NCI-H524 (cell line): Measurements from ENCODE around the gene RECK.
A peak's percentile ranks its signal among the peaks of the same experiment; 100 is the strongest.
"Not testable (repeated sequence)": the region's sequence is repeated elsewhere in the genome, so short reads cannot be mapped to it uniquely, and the experiment has no call there.

Source experiments
- DNase-seq, 2 experiments: peaks; one replicate each; lab custom pipeline; 2025; lab: John Stamatoyannopoulos, UW

RECK gene

DNA sequence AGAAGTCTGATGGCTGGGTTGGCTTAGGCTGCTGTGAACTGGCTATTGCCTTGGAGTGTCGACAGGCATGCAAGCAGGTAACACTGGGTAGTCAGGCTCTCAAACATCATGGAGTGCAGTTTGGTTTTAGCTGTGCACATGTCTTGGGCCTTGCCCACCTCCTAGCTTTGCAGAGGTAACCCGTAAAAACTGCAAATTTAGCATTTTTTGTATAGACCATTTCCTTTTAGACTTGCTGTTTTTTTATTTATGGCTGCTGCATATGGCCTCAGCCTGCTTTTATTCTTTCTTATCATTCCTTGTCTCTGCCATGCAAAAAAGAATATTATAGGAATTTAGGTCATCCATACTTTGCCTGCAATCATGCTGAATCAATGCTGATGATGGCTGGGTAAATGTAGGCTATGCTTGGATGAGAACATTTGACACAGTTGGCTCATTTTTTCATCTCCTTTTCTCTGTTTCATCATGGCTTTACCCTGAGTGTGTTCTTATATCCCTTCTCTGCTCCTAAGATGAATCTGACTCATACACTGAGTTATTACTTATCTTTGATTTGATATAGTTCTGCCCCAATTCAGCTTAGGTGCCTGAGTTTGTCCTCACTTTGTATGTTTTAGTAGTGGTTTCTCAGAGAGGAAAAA is 27.2 kb downstream of the RECK start:
- no peak for DNase-seq

- no peak for DNase-seq
These were observed 27.8 kb downstream of the RECK start for GRCh38 chr9:36064448-36065037.

DNA sequence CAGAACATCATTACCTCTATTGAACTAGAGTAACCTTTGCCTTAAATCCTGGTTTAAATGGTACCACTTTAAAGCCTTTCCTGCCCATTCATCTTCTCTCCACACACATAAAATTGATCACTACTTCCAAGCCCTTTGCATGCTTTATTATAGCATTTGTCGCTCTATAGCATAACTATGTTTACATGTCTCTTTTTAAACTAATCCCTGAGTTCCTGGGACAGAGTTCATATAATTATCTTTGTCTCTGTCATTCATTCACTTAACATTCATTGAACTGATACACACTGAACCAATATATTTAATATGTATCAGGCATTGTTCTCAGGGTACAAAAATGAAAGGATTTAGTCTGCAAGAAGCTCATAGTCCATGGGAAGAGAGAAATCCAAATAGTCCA is 37.3 kb downstream of the RECK start:
- no peak for DNase-seq

- DNase-seq, result peak in 1 of 2 experiments; percentile 6
These were observed 38.3 kb downstream of the RECK start for GRCh38 chr9:36074870-36075532.

DNA sequence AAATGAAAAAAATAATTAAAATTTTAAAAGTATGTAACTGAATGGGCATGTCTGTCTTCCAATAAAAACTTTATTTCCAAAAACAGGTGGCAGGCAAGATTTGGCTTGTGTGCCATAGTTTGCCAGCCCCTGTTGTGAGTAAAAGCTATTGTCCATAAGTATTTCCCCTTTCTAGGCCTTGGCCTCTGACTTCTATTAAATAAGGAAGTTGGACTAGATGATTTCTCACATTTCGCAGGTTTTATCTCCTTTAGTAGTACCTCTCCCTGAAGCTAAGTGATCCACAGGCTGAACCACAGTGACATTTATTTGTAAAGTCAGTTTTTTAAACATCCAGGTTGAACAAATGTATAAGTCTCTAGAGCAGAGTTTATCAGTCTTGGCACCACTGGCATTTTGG is 41.3 kb downstream of the RECK start:
- DNase-seq, result no peak

- no peak for DNase-seq
These were observed 43.8 kb downstream of the RECK start for GRCh38 chr9:36080519-36080918.

DNA sequence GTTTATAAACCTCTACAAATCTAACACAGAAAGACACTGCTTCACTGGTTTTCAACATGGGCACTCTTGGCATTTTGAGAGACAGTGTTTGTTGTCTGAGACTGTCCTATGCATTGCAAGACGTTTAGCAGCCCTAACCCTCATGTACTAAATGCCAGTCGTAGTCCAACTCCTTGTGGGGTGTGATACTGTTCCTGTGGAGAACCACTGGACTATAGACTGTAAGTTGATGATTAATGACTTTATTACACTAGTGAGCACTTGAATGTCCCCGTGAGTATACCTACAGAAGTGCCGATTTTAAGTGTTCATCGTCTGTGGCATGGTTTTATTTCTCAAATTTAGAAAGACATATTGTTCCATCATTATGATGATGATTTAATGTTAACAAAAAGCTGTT is 46.2 kb downstream of the RECK start:
- no peak for DNase-seq

DNA sequence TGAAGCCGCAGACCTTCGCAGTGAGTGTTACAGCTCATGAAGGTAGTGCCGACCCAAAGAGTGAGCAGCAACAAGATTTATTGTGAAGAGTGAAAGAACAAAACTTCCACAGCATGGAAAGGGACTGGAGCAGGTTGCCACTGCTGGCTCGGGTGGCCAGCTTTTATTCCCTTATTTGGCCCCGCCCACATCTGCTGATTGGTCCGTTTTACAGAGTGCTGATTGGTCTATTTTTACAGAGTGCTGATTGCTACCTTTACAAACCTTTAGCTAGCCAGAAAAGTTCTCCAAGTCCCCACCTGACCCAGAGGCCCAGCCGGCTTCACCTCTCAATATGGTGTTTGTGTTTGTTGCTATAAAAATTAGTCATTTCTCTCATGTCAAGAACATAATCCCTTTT is 49.7 kb downstream of the RECK start:
- no peak for DNase-seq

- not testable (repeated sequence) for DNase-seq
These were observed 50.3 kb downstream of the RECK start for GRCh38 chr9:36087054-36087453.

DNA sequence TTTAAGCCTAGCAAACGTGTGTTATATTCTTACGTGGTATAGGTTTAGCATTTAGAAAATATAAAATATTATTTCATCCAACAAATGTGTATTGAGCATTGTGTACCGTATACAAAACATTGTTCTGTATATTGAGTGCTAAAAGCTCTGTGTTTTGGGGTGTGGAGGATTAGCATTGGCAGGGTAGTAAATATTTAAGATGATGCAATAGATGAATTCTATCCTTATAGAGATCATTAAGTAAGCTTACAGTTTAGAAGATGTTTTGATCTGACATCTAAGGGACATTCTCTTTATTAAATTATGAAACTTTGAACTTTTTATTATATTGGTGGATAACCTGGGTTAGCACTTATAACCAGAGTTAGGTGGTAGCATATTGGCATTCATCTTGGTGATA is 51.3 kb downstream of the RECK start:
- DNase-seq, result no peak

- no peak for DNase-seq
These were observed 54.6 kb downstream of the RECK start for GRCh38 chr9:36091026-36091953.

GRCh38 chr9:36092014-36092413 is 55.3 kb downstream of the RECK start:
- DNase-seq, result no peak

DNA sequence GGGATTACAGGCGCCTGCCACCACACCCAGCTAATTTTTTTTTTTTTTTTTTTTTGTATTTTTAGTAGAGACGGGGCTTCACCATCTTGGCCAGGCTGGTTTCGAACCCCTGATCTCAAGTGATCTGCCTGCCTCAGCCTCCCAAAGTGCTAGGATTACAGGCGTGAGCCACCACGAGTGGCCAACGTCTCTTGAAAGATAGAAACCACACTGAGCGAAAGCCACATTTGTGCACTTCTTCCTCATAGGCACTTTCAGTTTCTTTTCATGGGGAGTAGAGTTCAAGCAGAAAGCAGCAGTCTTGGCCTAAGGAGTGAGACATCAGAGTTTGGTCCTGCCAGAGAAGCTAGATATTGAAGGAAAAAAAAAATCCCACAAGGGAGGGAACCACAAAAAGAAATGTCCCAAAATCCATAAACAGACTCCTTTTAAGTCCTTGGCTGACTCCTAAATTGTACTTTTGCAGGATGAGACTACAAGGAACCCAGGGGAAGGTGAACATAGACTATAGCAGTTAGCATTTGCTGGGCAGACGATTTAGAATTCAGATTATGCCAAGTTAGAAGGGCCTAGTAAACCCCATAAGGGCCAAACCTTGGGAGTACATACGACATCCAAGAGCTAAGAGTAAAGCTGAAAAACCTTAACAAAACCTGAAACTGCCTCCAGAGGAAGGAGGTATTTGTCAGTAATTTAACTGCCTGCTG is 55.9 kb downstream of the RECK start:
- no peak for DNase-seq

GRCh38 chr9:36093384-36093783 is 56.7 kb downstream of the RECK start:
- DNase-seq, result no peak

DNA sequence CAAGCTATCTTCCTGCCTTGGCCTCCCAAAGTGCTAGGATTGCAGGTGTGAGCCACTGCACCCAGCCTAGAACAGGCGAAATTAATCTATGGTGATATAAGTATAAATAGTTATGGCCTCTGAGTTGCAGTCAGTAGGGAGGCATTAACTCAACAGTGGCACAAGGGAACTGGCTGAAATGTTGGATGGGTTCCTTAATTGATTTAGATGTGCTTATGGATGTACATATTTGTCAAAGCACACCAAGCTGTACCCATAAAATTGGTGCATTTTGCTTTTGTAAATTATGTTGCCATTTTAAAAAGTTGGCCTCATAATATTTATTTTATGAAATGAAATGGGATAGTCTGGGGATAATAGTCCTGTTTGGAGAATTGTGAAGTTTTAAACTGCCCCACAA is 63.0 kb downstream of the RECK start:
- DNase-seq, result no peak

DNA sequence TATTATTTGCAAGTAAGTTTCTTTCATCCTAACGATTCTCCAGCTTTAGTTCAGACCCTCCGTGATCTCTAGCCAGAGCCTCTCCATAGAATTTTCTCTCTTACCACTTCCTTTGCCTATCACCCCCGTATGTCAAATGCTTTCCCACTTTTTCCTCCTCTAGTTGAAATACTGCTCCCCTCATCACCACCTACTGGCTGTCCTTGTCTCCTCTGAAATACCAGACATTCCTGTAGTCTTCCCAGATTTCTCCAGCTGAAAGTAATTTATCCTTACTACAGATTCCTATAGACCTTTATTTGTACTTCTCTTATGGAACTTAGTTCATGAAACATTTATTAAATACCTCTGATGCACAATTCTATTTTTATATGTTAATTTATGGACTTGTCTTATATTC is 63.8 kb downstream of the RECK start:
- DNase-seq, result no peak

GRCh38 chr9:36101916-36102741 is 65.4 kb downstream of the RECK start:
- no peak for DNase-seq

DNA sequence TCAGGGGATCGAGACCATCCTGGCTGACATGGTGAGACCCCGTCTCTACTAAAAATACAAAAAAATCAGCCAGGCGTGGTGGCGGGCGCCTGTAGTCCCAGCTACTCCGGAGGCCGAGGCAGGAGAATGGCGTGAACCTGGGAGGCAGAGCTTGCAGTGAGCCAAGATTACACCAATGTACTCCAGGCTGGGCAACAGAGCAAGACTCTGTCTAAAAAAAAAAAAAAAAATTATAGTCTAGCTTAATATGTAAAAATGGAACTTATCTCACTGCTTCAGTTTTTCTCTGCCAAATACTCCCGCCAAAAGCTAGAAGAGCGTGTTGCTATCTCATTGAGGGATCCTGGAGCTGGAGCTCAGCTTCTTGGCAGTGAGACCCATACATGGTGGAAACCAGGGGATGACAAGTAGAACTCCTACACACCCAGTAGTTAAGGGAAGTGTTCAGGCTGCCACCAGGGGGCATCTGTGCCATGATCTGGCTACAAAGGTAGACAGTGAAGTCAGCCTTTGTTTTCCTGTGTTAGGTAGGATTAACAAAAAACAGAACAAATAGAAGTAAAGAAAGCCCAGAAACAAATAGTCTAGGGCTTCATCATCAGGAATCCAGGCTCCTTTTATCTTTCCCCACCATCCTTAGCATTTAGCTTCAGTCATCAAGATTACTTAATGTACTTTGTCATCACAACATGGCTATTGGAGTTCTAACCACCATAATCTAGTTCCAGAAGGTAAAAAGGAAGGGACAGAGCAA is 66.2 kb downstream of the RECK start:
- DNase-seq, result peak; percentile 15 to 61

DNA sequence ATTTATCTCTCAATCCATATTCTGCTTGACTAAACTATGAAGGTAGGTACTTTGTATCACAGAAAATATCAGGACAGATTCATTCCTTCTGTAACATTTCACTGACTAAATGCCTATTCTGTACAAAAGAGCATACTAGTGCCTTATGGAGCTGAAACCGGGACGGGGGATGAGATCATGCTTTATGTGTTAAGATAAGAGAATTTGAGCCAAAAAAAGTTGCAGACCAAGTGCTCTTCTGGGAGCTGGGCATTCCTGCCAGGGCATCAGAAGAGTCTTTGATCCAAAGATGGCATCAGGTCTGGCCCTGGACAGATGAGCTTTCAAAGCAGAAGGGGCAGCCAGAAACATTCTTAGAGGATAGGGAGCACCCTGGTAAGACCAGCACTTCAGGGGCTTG is 72.4 kb downstream of the RECK start:
- DNase-seq, result no peak

DNA sequence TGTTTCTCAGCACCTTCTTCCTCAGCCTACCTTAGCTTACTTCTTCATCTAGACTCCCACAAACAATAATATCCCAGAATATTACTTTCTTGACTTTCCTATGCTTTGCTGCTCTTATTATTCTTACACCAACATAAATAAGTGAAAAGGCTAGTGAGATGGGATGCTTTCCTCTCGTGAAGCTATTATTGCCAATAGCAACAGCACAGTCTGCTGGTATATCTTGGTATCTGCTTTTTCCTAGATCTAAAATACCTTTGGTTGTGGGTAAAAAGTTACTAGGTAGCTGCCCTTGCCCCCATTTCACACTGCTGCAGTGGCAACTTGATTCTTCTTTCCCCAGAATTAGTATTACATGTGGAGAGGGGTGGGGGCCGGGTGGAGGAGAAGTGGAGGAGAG is 73.7 kb downstream of the RECK start:
- DNase-seq, result no peak
